Tibial nerve (tissue), 4 donors: ENCODE results near the gene GAS2. TPM values are rescaled to one million over a fixed set of nuclear protein-coding genes. Genes with fewer than 3 reads are reported as not detected.

ENCODE experiments used
- DNase-seq, 2 donors: peaks; one replicate each; pipeline ENCODE4 v3.0.0-alpha.2; 2019; ENCODE audit warnings: low spot score in 2 of 2
- H3K27ac ChIP-seq, 4 donors: fragments of 200-600 bp; sonication (generic) in 3 of 4; one replicate each; pipeline ENCODE4 v1.5.1; 2017 to 2019; ENCODE audit warnings: mild to moderate bottlenecking in 1 of 4
- H3K27me3 ChIP-seq, 2 donors: fragments of 200-600 bp; sonication (generic) in 1 of 2; one replicate each; pipeline versions ENCODE4 v1.5.1 to v1.6.0; 2017 to 2019
- H3K36me3 ChIP-seq, 3 donors: fragments of 200-600 bp; sonication (generic); one replicate each; pipeline ENCODE4 v1.5.1; 2018 to 2019
- H3K4me1 ChIP-seq, 4 donors: fragments of 200-600 bp; sonication (generic) in 3 of 4; one replicate each; pipeline ENCODE4 v1.5.1; 2017 to 2019
- H3K4me3 ChIP-seq, 4 donors: fragments of 200-600 bp; sonication (generic) in 3 of 4; one replicate each; pipeline ENCODE4 v1.5.1; 2017 to 2019; ENCODE audit warnings: mild to moderate bottlenecking in 1 of 4, moderate library complexity in 1 of 4
- H3K9me3 ChIP-seq, 4 donors: fragments of 200-600 bp; sonication (generic) in 3 of 4; one replicate each; pipeline ENCODE4 v1.5.1; 2017 to 2019
- EP300 ChIP-seq, 2 donors: sonication (generic); formaldehyde crosslinking; IDR thresholded peaks; one replicate each; pipeline ENCODE4 v1.6.1; 2017; ENCODE audit warnings: antibody characterized with exemption in 2 of 2, mild to moderate bottlenecking in 1 of 2
- POLR2A ChIP-seq, 2 donors: fragments of 450-650 bp; IDR thresholded peaks; one replicate each; pipeline ENCODE4 v1.6.1; 2017; ENCODE audit warnings: antibody characterized with exemption in 2 of 2, mild to moderate bottlenecking in 2 of 2, moderate library complexity in 2 of 2
- WGBS, 2 donors: methylation state at CpG; one replicate each; pipeline ENCODE4 v1.1.5; 2018; 5-methylcytosine and 5-hydroxymethylcytosine counted together
- total RNA-seq, 4 donors: library from RNA; depleted of rRNA; stranded (reverse); fragments of >200 nt; gene quantifications; one replicate each; pipeline ENCODE4 v1.1.0, GENCODE V29; 2016
- TF ChIP-seq, protein P1 (sequence below), 5 experiments: fragments of 200-600 bp in 3 of 5; fragments of 450-650 bp in 2 of 5; sonication (generic) in 3 of 5; IDR thresholded peaks; one replicate each; pipeline ENCODE4 v1.5.1; 2016 to 2019; ENCODE audit warnings: antibody characterized with exemption in 5 of 5, mild to moderate bottlenecking in 3 of 5, moderate library complexity in 2 of 5

GAS2 gene
- total RNA-seq, result 10 to 100 TPM in 3 of 4 donors, 1 to 10 TPM in 1; 9.3 to 41.5 (median 18.0) TPM

DNA sequence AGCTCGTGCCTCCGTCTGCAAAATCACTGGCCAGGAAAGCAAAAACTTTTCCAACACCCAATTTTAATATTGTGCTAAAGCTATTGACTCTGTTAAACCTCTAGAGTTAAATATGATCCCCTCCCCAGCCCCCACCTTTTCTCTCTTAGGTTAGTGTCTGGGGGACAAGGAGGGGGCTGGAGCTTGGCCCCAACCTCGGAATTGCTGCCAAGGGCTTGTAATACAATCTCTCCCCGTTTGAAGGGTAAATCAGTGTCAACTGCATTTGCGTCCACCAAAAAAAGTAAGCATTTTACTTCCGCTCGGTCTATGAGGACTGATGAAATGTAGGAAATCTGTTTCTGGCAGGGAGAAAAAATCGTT is at the start of gene GAS2:
TSS of gene GAS2 (plus strand) at position 287 of the 363 bp plus-strand sequence. CDS start 8,259 bp downstream, outside the sequence.
- Histone ChIP-seq H3K36me3 (no peaks in the 10 kb centered on the region), H3K27me3 (peaks cover 0 to 3% of the 10 kb centered on the region in 2 donors), H3K9me3 (no peaks in the 10 kb centered on the region), H3K4me3 (peak within 1 kb of the TSS; percentile 42 to 57 (median 50)), H3K27ac (peak within 1 kb of the TSS in 3 of 4 donors; percentile 59 to 83 (median 68)), H3K4me1 (peaks cover 0 to 15% (median 0%) of the 10 kb centered on the region in 4 donors)
- WGBS, 2 donors, result 2% methylated on average over 8 of the region's 8 CpGs
- TF ChIP-seq, protein P1, sequence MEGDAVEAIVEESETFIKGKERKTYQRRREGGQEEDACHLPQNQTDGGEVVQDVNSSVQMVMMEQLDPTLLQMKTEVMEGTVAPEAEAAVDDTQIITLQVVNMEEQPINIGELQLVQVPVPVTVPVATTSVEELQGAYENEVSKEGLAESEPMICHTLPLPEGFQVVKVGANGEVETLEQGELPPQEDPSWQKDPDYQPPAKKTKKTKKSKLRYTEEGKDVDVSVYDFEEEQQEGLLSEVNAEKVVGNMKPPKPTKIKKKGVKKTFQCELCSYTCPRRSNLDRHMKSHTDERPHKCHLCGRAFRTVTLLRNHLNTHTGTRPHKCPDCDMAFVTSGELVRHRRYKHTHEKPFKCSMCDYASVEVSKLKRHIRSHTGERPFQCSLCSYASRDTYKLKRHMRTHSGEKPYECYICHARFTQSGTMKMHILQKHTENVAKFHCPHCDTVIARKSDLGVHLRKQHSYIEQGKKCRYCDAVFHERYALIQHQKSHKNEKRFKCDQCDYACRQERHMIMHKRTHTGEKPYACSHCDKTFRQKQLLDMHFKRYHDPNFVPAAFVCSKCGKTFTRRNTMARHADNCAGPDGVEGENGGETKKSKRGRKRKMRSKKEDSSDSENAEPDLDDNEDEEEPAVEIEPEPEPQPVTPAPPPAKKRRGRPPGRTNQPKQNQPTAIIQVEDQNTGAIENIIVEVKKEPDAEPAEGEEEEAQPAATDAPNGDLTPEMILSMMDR (IDR thresholded peaks at IDR 0.05), result no peak
- no peak for TF ChIP-seq POLR2A (IDR thresholded peaks at IDR 0.05)
- no peak for DNase-seq

DNA sequence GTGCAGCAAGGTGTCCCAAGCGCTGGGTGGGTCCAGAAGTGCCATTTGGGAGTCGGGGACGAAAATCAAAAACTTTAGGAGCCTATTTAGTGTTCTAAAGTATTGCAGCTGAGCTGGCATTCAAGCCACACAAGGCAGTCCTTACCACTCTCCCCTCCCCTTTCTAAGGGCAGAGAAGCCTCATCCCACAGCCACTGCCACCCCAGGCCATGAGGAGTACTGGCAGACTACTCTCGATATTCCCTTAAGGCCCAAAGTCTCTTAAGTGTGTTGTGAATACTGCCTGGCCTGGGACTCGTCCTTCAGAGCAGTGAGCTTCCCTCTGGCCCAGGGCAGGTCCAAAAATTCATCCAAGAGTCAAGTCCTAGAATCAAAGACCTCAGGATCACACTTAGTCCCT is 48.5 kb upstream of the GAS2 start:
- 93 to 96% methylated on average over 5 of the region's 5 CpGs for WGBS, 2 donors
- TF ChIP-seq POLR2A (IDR thresholded peaks at IDR 0.05) (no peak), EP300 (IDR thresholded peaks at IDR 0.05) (no peak)
- TF ChIP-seq, protein P1 (IDR thresholded peaks at IDR 0.05), result no peak
- Histone ChIP-seq H3K4me1 (peaks cover 0 to 2% (median 0%) of the 10 kb centered on the region in 4 donors), H3K36me3 (no peaks in the 10 kb centered on the region), H3K4me3 (no peak overlapping the region), H3K27me3 (no peaks in the 10 kb centered on the region), H3K27ac (no peak overlapping the region), H3K9me3 (no peaks in the 10 kb centered on the region)
- DNase-seq, result no peak

DNA sequence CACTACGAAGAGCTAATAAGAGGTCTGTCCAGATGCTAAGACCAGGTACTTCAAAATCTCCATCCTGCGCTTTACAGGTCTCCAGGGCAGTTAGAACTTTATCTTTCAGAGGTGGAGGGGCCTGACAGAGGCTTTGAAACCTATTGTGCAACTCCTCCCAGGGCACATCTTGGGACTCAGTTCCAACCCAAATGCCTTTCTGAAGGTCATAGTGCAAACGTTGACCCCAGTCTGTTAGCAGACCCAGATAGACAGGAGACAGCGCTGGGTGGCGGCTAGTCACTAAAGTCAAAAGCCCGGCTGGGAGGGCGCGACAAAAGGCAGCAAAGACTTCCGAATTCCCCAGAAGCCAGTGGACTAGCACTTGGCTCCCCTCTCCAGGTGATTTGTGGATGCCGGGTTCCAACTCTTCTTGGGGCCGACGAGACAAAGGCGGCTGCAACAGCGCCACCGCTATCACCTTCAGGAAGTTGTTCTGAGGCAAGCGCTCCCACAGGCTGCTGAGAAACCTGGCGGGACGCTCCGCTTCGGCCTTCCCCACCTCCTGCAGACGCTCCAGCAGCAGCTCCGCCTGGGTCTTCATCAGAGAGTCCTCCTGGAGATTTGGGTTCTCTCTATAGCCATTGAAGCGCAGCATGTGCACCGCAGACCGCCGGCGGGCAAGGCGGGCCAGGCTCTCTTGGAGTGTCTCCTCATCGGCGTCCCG is 41.5 kb upstream of the GAS2 start:
- 4 to 12% methylated on average over 14 to 31 of the region's 31 CpGs for WGBS, 2 donors
- H3K4me1 ChIP-seq, result peaks cover 0 to 32% (median 9%) of the 10 kb centered on the region in 4 donors
- no peaks in the 10 kb centered on the region for H3K36me3 ChIP-seq
- DNase-seq, result peak in 1 of 2 donors; percentile 25
- H3K9me3 ChIP-seq, result no peaks in the 10 kb centered on the region
- H3K27ac ChIP-seq, result peak overlapping the region; percentile 81 to 91 (median 88)
- peak overlapping the region; percentile 79 to 91 (median 90) for H3K4me3 ChIP-seq
- TF ChIP-seq, protein P1 (IDR thresholded peaks at IDR 0.05), result peak in 4 of 5 experiments; percentile 15 to 46 (median 32)
- no peak for TF ChIP-seq POLR2A (IDR thresholded peaks at IDR 0.05)
- no peaks in the 10 kb centered on the region for H3K27me3 ChIP-seq

DNA sequence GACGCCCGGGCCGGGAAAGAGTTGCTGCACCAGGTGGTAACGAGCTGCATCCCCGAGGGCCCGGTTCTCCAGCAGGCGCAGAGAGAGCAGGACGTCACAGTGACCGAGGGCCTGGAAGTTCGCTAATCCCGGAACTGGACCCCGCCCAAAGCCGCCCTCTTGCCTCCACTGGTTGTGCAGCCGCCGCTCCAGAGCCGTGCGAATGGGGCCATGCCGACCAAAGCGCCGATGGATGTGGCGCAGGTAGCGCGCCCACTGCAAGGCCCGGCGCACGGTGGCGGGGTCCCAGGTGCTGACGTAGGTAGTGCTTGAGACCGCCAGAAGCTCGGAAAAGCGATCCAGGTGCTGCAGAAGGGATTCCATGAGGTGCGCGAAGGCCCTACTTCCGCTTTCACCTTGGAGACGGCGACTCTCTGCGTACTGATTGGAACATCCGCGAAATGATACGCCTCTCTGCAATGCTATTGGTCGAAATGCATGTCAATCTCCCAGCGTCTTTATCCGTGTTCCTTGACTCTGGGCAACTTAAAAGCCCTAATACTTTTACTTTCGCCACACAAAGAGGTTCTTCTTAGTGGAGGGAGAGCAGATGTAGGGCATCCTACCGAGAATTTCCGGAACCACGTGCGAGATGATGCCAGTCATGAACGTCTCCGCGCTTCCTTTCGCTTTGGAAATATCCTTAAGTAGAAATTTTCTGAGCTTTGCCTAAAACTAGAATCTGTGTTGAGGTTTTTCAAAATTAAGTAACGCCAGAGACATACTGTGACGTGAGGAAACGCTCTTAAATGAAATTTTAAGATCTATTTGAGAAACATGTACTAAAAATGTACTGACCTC is 40.7 kb upstream of the GAS2 start, which contains the start of gene FANCF:
TSS of gene FANCF (minus strand) at position 376 of the 840 bp plus-strand sequence. CDS start at position 363, 13 bp downstream.
- Histone ChIP-seq H3K9me3 (no peaks in the 10 kb centered on the region), H3K4me3 (peak within 1 kb of the TSS; percentile 79 to 91 (median 90)), H3K27ac (peak within 1 kb of the TSS; percentile 81 to 91 (median 88)), H3K27me3 (no peaks in the 10 kb centered on the region), H3K4me1 (peaks cover 0 to 32% (median 9%) of the 10 kb centered on the region in 4 donors), H3K36me3 (no peaks in the 10 kb centered on the region)
- 1% methylated on average over 43 to 51 of the region's 55 CpGs for WGBS, 2 donors
- peak; percentile 91 to 99 for DNase-seq
- TF ChIP-seq, protein P1 (IDR thresholded peaks at IDR 0.05), result no peak
- TF ChIP-seq POLR2A (IDR thresholded peaks at IDR 0.05) (peak in 1 of 2 donors; percentile 37), EP300 (IDR thresholded peaks at IDR 0.05) (peak in 1 of 2 donors; percentile 82)
